GM10248 (cell line): Measurements from ENCODE around the gene VWCE.

ENCODE experiments used
- CTCF ChIA-PET: fragments of 300-600 bp; sonication (Branson Sonifier 250); formaldehyde crosslinking; extraction: SDS; loops from one replicate; lab custom pipeline; 2021; ENCODE audit warnings: antibody characterized with exemption; lab: Yijun Ruan, JAX
- POLR2A ChIA-PET: fragments of 350-650 bp; sonication (Branson Sonifier 250); formaldehyde crosslinking; extraction: SDS; loops from one replicate; lab custom pipeline; 2020; ENCODE audit warnings: antibody characterized with exemption; lab: Yijun Ruan, JAX
- DNase-seq: peaks from one replicate; pipeline ENCODE4 v3.0.0; 2012; ENCODE audit errors: extremely low spot score
- TF ChIP-seq, protein P1 (sequence below): IDR thresholded peaks from 2 replicates; pipeline ENCODE4 v1.5.1; 2012; ENCODE audit warnings: mild to moderate bottlenecking, low read depth; ENCODE audit errors: extremely low read depth, missing control alignments, control extremely low read depth

Gene VWCE

DNA sequence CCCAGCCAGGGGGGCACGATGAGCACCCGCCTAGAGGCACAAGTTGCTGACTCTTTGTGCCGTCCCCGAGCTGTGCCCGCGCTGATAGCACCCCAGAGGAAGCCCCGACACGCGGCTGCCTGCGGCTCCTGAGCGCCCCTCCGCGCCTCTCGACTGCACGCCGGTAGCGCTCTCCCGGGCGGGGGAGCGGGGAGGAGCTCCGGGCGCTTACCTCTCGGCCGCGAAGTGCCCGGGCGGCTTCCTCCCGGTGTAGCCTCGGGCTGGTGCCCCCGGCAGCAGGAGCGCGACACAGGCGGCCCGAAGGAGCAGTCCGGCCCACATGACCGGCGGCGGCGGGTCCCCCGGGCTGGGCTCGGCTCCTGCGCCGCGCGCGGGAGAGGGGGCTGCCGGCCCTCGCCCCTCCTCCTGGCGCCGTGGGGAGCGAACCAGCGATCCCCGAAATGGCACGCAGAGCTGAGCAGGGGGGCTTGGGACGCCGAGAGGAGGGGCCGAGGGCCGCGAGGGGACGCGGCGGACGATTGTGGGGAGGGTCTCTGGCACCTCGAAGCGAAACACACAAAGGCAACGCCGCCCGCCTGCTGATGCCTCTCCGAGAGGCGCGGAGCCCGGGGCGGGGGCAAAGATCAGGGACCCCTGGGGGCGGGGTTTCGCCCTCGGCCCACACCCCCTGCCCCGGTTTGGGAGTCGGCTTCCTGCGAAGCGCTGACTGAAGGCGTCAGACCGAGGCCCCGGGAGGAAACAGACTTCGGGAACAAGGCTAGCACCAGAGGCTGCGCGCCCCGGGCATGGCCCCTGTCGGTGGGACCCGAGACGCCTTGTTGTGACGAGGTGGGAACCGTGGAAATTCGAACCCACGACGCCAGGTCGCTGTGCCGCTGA is at the start of gene VWCE:
TSS of gene VWCE (minus strand) at position 600 of the 879 bp plus-strand sequence. CDS start at position 321, 279 bp downstream.
- TF ChIP-seq, protein P1, sequence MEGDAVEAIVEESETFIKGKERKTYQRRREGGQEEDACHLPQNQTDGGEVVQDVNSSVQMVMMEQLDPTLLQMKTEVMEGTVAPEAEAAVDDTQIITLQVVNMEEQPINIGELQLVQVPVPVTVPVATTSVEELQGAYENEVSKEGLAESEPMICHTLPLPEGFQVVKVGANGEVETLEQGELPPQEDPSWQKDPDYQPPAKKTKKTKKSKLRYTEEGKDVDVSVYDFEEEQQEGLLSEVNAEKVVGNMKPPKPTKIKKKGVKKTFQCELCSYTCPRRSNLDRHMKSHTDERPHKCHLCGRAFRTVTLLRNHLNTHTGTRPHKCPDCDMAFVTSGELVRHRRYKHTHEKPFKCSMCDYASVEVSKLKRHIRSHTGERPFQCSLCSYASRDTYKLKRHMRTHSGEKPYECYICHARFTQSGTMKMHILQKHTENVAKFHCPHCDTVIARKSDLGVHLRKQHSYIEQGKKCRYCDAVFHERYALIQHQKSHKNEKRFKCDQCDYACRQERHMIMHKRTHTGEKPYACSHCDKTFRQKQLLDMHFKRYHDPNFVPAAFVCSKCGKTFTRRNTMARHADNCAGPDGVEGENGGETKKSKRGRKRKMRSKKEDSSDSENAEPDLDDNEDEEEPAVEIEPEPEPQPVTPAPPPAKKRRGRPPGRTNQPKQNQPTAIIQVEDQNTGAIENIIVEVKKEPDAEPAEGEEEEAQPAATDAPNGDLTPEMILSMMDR, result peak; percentile 59
- DNase-seq, result peak; percentile 93
- ChIA-PET CTCF (interaction anchor here (0.7 to 2.3 kb wide), 12 partner anchors 13 to 520 kb away, joined by 3 to 9 read pairs (median 4); no protein-coding TSS in a partner anchor), POLR2A (no interaction called here)

- ChIA-PET POLR2A (no interaction called here), CTCF (interaction anchor here (1.7 to 14.3 kb wide), 3 partner anchors 8 to 41 kb away, joined by 7 to 374 read pairs (median 15); partner anchors contain the start of genes CYB561A3 and TMEM138)
- no peak for DNase-seq
- TF ChIP-seq, protein P1, result no peak
Observed at GRCh38 chr11:61343792-61344745, 49.0 kb upstream of the VWCE start.

DNA sequence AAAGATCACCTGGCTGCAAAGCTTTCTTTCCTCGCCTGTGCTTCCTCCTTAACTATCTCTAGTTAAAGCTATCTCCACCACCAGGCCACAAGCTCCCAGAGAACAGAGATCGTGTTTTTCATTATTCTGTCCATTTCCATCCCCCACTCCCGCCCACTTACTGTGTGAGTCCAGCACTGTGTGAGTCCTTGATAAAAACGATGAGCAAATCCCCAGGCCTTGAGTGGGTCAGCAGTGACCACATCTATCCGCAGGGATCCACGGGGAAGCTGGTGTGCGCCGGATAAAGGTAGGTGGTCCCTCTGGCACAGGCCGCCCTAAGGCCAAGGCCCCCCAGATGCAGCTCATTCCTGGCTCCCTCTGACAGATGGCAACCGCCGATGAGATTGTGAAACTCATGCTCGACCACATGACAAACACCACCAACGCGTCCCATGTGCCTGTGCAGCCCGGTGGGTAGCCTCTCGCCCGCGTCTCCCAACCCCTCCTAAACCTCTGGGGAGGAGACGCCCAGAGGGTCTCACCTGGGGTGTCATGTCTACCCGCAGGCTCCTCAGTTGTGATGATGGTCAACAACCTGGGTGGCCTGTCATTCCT is 47.2 kb upstream of the VWCE start:
- ChIA-PET POLR2A (interaction anchor here (1.2 kb wide), 1 partner anchor 19 kb away, joined by 8 read pairs; the partner anchor contains the start of genes CYB561A3 and TMEM138), CTCF (interaction anchor here (1.3 to 14.3 kb wide), 4 partner anchors 9 to 88 kb away, joined by 4 to 501 read pairs (median 189); partner anchors contain the start of genes CYB561A3, DDB1, TKFC and TMEM138)
- TF ChIP-seq, protein P1, result no peak
- DNase-seq, result no peak

DNA sequence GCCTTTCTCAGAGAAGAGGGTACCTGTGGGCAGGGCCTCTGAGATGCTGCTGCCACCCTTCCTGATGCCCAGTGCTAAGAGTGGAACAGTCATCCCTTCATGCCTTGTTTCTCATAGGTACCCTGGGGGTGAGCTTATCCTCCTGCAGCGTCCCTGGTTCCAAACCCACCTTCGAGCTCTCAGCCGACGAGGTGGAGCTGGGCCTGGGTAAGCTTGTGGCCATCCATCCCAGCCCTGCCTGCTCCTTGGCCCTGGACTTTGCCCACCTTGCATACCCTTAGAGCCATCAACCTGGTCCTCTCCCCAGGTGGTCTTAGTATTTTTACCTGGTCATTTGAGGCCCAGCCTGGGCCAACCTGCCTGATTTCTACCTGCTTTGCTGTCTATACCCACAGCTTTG is 46.6 kb upstream of the VWCE start:
- no peak for DNase-seq
- ChIA-PET POLR2A (interaction anchor here (0.5 to 1.2 kb wide), 2 partner anchors 20 to 1387 kb away, joined by 3 to 8 read pairs; partner anchors contain the start of genes CYB561A3 and TMEM138), CTCF (interaction anchor here (1.3 to 14.3 kb wide), 4 partner anchors 8 to 87 kb away, joined by 4 to 501 read pairs (median 189); partner anchors contain the start of genes CYB561A3, DDB1, TKFC and TMEM138)
- TF ChIP-seq, protein P1, result no peak

- TF ChIP-seq, protein P1, result no peak
- ChIA-PET CTCF (interaction anchor here (10.9 to 14.3 kb wide), 2 partner anchors 23 to 43 kb away, joined by 374 to 501 read pairs; partner anchors contain the start of genes CYB561A3 and TMEM138), POLR2A (no interaction called here)
- DNase-seq, result no peak
Observed at GRCh38 chr11:61340979-61341378, 45.9 kb upstream of the VWCE start.
